NCI-H128 (cell line): ENCODE data around the gene GLYR1.
"Not testable (repeated sequence)": the region's sequence is repeated elsewhere in the genome, so short reads cannot be mapped to it uniquely, and the experiment has no call there.

Experiments used
- DNase-seq: peaks from one replicate; lab custom pipeline; 2025; ENCODE audit not compliant: unreplicated experiment; lab: John Stamatoyannopoulos, UW

Gene GLYR1

DNA sequence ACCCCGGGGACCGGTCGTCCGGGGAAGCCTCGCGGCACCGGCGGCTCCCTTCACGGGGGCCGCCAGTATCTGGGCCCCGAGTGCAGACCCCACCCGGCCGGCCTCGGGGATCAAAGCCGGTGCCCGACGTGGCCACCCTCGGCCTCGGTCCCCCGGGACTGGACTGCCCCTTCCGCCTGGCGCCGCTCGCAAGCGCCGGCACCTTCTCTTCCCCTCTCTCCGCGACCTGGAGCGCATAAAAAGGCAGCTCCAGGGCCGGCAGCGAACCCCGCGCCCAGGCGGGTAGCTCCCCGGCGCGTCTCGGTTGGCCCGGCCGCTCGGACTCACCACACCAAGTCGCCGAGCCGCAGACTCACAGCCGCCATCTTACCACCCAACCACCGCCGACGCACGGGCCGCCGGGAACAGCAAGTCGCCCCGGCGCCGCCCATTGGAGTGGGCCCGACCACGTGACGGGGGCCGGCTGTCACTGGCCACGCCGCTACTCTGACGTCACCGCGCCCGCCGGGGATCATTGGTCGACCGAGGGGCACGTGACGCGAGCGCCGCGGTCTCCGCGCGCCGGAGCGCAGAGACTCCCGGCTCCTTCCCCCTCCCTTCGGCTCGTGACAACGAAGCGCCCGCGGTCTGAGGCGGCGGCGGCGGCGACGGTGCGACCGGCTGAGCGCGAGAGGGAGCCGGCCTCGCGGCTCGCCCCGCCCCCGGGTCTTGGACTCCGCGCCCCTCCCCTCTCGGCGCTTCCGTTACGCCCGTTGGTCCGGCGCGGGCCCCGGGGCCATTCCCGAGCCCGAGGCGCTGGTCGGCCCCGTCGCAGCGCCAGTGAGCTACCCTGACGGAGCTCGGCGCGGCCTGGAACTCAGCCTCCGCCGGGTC is at the start of gene GLYR1, which contains the start of gene UBN1:
Gene GLYR1, minus strand, starts transcription at position 388 of the 873 bp plus-strand sequence. Its CDS starts 23 bp downstream, at position 365.
Gene UBN1, plus strand, starts transcription at position 581 of the 873 bp plus-strand sequence. CDS start 5,437 bp downstream, outside the sequence.
- DNase-seq = peak; percentile 89

DNA sequence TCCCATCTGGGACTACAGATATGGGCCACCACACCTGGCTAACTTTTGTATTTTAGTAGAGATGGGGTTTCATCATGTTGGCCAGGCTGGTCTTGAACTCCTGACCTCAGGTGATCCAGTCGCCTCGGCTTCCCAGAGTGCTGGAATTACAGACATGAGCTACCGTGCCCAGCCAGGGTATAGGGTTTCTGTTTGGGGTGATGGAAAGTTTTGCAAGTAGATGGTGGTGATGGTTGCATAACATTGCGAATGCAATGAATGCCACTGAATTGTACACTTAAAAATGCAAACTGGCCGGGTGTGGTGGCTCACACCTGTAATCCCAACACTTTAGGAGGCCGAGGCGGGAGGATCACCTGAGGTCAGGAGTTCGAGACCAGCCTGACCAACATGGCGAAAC is 49.7 kb upstream of the GLYR1 start:
- DNase-seq = not testable (repeated sequence)

DNA sequence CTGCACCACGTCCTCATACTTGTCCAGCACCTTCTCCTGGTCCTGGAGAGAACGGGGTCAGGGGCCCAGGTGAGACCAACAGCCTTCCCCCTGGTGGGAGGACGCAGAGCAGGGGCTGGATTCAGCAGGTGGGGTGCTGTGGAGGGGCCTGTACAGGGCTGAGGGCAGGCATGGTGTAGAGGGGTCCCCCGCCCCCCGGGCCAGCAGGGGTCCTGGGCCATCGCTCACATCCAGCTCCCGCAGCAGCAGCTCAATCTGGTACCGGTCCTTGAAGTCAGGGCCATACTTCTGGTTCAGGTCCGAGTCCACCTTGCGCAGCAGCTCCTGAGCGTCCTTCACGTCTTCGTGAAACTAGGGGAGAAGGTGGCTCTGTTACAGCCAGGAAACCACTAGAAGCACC is 48.3 kb upstream of the GLYR1 start:
- no peak for DNase-seq

DNA sequence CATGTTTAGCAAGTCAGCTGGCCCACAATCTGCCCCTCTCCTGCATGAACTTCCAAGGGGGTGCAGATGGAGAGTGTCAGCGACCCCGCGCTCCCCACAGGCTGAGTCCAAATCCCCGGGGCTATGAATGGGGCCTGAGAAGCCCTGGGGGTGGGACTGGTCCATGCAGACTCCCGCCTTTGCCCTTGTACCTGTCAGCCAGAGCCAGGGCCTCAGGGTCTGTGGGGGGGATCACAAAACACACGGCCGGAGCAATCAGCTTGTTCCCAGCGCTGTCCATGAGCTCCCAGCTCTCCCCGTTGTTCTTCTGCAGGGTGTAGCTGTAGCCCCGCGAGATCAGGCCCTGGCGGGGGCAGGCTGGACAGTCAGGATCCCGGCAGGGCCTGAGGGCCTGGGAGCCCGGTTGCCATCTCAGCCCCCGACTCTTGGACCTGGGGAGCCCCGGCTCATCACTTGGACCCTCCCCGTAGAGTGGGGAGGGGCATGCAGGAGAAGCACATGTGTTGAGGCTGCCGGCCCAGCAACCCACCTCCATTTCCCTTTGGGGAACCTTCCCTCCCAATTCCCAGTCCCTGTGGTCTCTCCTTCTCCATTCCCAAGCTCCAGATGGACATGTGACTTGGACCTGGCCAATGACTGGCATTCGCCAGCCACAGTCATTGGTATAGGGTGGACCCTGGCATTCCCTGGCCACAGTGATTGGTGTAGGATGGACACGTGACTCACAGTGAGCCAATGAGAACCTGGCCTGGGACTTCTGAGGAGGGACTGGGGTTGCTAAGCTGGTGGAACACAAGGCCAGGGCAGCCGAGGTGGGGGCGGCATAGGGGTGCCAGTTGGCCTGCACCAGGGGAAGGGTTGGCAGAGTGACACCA is 47.4 kb upstream of the GLYR1 start:
- no peak for DNase-seq

DNA sequence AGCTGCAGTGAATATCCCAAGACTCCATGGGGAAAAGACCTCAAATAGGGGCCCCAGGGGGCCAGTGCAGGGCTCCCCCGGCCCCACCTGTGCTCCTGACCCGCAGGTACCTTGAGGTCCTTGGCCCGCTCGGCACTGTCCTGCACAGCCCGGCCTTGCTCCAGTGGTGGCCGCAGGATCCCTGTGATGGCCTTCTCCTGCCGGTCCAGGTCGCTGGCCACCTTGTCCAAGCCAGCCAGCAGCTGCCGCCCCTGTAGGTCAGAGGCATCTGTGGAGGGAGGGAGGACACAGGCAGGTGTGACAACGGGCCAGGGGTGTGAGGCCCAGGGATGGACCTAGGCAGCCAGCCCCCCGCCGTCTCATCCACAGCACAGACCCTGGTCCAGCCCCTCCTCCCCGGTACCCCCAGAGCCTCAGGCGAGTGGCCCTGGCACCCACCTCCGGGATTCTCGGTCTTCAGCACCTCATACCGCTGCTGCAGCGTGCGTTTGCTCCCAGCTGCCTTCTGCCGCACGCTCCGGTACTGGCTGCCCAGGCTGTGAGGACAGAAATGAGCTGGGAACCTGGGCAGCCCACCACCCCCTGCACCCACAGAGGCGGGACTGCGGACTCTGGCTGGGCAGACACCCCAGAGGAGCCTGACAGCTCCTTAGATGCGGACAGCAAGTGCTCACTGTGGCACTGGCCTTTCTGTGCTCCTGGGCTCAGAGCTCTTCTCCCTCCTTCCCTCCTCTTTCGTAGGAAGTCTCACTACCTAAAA is 46.2 kb upstream of the GLYR1 start:
- DNase-seq = no peak

DNA sequence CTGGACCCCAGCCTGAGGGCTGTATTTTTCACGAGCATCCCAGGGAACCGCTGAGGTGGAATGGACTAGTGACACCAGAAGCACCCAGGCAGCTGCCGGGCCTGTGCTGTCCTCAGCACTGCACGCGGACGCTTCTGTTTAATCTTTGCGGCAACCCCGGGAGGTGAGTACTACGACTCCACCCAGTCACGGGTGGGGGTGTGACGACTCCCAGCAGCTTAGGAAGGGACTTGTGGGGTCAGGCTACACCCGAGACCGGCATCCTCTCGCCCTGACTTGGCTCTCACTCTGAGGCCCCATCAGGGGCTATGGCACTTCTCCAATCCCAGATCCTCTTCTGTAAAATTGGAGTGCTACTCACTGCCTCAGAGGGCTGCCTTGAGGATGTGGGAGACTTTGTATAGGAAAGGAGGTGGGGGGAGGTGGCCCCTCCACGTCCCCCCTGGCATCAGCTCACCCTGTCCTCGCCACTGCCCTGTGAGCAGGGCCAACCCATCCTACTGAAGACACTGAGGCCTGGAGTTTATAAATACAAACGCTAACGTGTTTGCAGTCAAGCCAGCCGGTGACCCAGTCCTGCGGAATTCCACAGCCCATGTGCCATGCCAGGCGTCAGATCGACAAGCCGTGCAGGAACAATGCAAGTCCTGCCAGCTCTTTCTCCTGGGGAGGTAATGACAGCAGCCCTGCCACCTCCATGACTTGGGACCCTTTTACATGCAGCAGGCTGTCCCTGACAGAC is 45.4 kb upstream of the GLYR1 start:
- DNase-seq = no peak

DNA sequence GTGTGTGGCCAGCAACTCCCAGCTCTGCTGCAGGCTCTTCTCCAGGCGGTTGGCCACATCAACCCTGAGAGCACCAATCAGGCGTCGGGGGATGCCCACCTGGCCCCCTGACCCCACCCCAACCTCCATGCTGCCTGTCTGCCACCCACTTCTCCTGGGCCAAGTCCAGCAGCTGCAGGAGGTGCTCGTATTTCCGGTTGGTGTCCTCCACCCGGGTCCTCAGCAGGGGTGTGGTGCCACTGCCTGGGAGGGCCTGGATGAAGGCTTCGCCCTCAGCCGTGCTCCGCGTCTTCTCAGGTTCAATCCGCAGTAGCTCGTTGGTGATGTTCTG is 44.8 kb upstream of the GLYR1 start:
- DNase-seq = no peak

DNA sequence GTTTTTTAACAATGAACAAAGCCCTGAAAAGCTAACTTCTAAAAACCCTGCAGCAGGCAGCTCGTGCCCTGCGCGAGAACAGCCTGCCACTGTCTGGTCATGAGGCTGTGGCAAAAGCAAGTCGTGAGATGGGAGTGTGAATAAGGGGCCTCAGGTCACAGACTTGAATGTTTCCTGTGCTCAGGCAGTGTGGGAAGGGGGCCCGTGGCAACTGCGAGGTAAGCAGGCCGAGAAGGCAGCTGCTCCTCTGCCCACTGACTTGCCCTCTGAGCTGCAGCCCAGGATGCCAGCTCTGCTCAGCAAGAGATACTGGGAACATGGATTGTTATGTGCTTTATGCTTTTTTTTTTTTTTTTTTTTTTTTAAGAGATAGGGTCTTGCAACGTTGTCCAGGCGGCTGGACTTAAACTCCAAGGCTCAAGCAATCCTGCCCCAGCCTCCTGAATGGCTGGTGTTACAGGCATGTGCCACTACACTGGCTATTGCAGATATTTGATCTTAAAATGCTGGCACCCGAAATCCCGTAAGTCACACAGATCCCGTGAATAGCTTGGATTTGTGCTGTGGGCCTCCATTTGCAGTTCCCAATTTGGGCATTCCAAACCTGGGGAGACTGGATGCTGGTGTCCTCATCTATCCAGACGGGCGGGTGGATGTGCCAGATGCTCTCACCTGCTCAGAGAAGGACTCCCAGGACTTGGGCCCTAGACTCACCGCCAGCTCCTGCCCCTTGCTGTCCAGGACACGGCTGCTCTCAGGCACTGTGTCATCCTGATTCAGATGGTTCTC is 44.2 kb upstream of the GLYR1 start:
- DNase-seq = no peak

DNA sequence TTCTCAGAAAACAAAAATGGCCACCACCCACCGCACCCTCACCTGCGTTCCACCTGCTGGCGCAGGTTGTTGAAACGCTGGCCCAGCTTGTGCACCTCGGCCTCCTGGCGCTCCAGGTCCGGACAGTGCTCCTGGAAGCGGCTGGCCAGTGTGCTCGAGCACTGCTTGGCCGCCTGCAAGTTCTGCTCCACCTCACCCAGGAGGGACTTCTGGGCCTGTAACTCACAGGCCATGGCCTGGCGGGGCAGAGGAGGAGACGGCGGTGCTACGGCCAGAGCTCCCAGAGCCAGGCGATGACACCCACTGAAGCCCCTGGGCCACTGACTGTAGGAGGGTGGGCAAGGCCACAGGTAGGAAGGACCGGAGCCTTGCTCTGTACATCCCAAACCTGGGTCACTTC is 43.6 kb upstream of the GLYR1 start:
- DNase-seq = no peak

DNA sequence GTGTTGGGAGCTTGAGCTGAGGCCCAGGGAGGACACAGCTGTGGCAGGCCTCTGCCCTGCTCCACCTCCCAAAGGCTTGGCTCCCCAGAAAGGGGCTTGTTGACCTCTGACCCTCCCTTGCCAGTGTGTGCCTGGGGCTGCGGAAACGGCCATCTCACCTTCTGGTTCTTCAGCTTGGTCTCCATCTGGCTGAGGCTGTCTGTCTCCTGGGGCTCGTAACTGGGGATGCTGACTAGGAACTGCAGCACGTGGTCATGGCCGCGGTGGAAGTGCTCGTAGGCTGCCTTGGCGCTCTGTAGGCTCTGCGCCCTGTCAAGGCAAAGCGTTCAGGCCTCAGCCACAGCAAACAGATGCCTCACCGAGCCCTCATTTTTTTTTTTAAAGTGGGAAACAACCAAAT is 42.9 kb upstream of the GLYR1 start:
- no peak for DNase-seq

DNA sequence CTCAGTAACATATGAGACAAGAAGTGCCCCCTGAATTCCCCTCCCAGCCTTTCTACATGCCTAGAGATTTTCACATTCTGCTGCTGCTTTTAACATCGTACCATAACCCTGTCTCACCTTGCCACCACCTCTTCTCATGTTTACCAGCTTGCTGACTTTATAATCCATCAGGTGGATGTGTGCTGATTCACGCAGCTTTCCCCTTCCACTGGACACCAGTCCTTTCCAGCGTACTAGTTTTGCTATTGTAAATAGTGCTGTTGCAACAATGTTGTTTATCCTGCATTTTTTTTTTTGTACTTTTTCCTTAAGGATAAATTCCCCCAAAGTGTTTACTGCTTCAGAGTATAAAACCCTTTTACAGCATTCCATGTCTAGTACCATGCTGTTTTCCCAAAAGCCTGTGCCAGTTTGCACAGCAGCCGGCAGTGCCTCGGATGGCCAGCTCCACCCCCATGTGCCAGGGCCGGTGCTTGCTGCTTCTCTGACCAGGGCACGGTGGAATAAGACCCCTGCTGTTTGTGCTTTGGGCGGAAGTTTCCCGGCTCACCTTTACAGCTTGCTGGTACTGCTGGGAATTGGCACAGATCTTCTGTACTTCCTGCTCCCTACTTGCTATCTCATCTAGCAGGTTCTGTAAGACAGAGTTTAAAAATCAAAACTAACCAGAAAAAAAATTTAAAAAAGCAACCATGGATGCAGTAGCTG is 41.5 kb upstream of the GLYR1 start:
- DNase-seq = no peak

DNA sequence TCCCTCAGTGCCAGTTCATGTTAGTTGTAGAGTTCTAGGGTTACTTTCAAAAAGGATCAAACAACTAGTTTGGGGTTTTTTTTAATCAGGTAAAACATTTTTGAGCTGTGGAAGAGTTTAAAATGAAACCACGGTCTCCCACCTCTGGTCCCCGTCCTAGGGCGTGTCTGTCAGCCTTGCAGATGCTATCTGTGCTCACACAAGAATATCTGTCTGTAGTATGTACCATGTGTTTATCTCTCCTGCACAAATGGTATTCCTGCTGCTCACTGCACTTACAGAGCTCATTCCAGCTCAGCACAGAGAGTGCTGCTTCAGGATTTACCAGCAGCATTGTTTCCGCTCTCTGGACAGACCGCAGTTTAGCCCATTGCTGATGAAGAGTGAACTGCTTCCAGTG is 39.1 kb upstream of the GLYR1 start:
- no peak for DNase-seq

DNA sequence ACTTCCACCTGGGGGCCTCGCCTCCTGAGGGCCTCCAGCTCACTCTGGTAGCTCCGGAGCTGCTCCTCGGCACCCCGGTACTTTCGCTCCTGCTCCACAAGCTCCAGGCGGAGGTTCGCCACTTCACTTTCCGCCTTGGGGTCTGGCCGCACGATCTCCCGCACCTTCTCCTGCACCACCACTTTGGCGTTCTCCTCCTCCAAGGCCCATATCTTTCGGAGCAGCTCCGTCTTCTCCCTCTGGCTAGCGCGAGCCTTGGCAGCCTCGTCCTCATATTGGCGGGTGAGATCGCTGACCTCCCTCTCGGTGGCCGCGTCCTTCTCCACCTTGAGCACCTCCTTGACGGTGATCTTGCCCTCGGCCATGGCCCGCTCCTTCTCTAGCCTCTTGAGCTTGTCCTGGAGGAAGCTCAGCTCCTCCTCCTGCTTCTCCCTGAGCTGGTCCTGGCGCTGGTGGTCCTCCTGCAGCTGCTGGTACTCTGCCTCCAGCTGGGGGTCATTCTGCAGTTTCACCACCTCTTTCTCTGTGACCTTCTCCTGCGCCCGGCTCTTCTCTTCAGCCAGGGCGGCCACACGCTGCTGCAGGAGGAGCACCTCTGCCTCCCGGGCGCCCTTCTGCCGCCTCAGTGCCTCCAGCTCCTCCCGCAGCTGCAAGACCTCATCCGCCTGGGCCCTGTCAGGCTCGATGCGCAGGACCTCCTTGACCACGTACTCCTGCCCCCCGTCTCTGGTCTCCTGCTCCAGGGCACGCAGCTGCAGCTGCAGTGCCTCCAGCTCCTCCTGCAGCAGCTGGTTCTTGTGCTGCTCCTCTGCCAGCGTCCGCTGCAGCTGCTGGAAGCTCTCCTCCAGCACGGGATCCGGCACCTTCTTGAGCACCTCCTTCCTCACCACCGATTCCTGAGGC is 38.1 kb upstream of the GLYR1 start:
- DNase-seq = no peak

DNA sequence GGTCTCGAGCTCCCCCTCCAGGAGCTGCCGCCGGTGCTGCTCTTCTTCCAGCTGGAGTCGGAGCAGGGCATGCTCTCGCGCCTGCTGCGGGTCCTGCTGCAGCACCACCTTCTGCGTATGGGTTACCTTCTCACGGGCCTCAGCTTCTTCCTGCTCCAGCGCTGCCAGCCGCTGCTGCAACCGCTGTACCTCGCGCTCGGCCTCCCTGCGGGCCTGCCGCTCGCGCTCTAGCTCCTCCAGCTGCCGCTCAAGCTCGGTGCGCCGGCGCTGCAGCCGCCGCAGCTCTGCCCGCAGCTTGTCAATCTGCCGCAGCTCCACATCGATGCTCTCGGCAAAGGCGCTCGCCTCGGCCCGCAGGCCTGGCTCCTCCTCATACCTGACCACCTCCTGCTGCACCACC is 37.1 kb upstream of the GLYR1 start:
- DNase-seq = no peak

DNA sequence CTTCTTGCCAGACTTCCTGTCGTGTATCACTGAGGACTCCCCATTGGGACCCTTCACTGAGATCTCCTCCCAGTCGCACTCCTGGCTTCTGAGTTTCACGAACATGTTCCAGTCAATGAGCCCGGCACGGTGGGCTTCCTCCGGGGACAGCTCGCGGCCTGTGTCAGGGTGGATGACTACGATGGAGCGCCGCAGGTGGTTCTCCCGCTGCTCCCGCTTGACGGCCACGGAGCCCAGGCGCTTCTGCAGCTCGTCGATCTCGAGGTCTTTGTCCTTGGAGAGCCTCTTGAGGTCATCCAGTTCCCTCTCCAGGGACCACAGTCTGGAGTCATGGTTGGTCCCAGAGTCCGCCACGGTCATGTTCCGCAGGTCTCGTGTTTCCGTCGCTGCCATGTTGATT is 36.4 kb upstream of the GLYR1 start:
- DNase-seq = no peak

DNA sequence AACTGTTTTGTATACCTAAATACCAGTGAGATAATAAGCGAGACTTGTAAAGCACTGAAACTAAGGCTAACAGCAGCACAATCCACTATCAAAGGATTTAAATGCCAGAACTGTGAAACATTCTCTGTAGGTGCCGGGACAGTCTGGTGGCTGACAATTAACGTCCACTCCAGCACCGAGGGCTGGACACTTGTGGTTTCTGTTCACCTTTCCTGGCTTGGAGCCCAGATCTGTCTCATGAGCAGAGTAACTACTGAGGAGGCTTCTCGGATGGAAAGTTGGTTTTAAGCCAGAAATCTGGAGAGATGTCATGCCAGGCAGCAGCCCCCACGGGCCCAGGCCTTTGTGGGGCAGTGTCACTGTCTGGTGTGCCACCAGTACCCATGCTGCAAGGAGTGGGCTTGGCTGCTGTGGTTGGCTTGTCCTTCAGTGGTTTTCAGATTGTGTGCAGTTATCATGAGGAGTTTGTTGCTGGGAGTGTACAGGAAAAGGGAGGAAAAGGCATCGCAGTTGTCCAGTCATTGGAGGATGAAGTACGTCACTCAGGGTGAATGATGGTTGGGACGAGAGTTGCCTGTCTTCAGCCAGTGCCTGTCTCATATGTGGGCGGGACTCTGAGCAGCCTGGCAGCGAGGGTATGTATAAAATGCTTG is 35.7 kb upstream of the GLYR1 start:
- peak; percentile 11 for DNase-seq

DNA sequence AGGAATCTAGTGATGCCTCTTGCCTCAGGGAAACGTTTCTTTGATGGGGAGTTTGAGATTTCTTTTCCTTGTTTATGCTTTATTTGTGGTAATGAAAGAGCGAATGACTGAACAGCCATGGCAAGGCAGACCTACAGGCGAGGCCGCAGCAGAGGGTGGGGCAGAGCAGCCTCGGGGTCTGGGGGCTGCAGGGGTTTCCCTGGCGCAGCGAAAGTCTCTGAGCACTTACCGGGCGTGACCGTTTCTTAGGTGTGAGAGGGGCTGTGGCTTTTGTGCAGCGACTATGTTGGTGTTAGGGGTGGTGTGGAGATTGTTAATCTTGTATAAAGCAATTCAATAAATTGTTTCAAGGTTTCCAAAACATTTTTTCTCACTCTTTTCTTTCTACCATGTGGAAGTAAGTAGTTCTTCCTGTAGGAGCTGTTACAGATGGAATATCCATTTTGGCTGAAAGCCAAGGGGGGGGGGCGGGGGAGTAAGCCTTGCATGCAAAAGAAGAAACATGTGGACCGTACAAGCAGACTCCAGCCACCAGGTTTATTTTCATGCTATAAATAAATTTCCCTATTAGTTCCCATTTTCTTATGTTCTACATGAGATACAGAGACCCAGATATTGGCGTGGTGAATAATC is 35.0 kb upstream of the GLYR1 start:
- DNase-seq = no peak
